PC-3 (cell line): ENCODE results near the gene GPC3.

Experiments used
- EZH2 ChIP-seq: fragments of 300-600 bp; sonication (generic); IDR thresholded peaks from one replicate; pipeline ENCODE4 v1.6.1; 2017; ENCODE audit warnings: antibody characterized with exemption, mild to moderate bottlenecking, low read length; ENCODE audit not compliant: unreplicated experiment
- TF ChIP-seq, protein P1 (sequence below): fragments of 300-600 bp; sonication (generic); conservative IDR thresholded peaks from 2 replicates; pipeline ENCODE4 v1.5.1; 2017; ENCODE audit warnings: antibody characterized with exemption, low read depth, mild to moderate bottlenecking, low read length

GRCh38 chrX:133546441-133546840 lies 439.0 kb downstream of the GPC3 start:
- TF ChIP-seq, protein P1, sequence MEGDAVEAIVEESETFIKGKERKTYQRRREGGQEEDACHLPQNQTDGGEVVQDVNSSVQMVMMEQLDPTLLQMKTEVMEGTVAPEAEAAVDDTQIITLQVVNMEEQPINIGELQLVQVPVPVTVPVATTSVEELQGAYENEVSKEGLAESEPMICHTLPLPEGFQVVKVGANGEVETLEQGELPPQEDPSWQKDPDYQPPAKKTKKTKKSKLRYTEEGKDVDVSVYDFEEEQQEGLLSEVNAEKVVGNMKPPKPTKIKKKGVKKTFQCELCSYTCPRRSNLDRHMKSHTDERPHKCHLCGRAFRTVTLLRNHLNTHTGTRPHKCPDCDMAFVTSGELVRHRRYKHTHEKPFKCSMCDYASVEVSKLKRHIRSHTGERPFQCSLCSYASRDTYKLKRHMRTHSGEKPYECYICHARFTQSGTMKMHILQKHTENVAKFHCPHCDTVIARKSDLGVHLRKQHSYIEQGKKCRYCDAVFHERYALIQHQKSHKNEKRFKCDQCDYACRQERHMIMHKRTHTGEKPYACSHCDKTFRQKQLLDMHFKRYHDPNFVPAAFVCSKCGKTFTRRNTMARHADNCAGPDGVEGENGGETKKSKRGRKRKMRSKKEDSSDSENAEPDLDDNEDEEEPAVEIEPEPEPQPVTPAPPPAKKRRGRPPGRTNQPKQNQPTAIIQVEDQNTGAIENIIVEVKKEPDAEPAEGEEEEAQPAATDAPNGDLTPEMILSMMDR = no peak
- no peak for TF ChIP-seq EZH2
